SK-N-SH (cell line): ENCODE measurements around the gene OVCH2. TPM values are rescaled to one million over a fixed set of nuclear protein-coding genes. Genes with fewer than 3 reads are reported as not detected.

Source experiments
- CTCF ChIA-PET: fragments of 300-600, 350-600 bp; formaldehyde crosslinking; extraction: SDS; loops from one replicate; lab custom pipeline; 2021; lab: Yijun Ruan, JAX
- POLR2A ChIA-PET: fragments of 350-600 bp; sonication (Branson Sonifier 250); formaldehyde crosslinking; extraction: SDS; loops from one replicate; lab custom pipeline; 2020; ENCODE audit warnings: antibody characterized with exemption, inconsistent platforms; lab: Yijun Ruan, JAX
- DNase-seq: peaks from one replicate; pipeline ENCODE4 v3.0.0; 2012
- H2AFZ ChIP-seq: fragments of 200-600 bp; sonication (generic); 2 replicates; pipeline ENCODE4 v1.8.1; 2016; ENCODE audit warnings: antibody characterized with exemption, mild to moderate bottlenecking, low read depth
- H3F3A ChIP-seq: fragments of 200-600 bp; sonication (generic); replicated peaks from 2 replicates; pipeline ENCODE3; 2016; ENCODE audit warnings: antibody characterized with exemption, mild to moderate bottlenecking; ENCODE audit not compliant: insufficient read depth
- H3K27ac ChIP-seq, 2 experiments: fragments of 200-500 bp in 1 of 2; fragments of 200-600 bp in 1 of 2; sonication (Bioruptor generic) in 1 of 2; sonication (generic), shearing (Covaris generic) in 1 of 2; 2 replicates each; pipeline versions ENCODE4 v1.5.1 to v1.6.1; 2014 to 2016; ENCODE audit warnings: low read depth in 2 of 2, inconsistent platforms in 1 of 2, low read length in 1 of 2, mild to moderate bottlenecking in 1 of 2, mixed read lengths in 1 of 2
- H3K27me3 ChIP-seq: fragments of 200-600 bp; sonication (generic), shearing (Covaris generic); 2 replicates; pipeline ENCODE4 v1.6.1; 2016; ENCODE audit warnings: mixed run types; ENCODE audit not compliant: insufficient read depth
- H3K36me3 ChIP-seq, 2 experiments: fragments of 200-500 bp in 1 of 2; fragments of 200-600 bp in 1 of 2; sonication (Bioruptor generic) in 1 of 2; sonication (generic) in 1 of 2; replicated peaks in 1 of 2; 2 replicates each; pipeline versions ENCODE3 to v1.5.1; 2014 to 2016; ENCODE audit warnings: low read length in 1 of 2, mild to moderate bottlenecking in 1 of 2; ENCODE audit not compliant: insufficient read depth in 2 of 2, control insufficient read depth in 1 of 2
- H3K4me1 ChIP-seq, 2 experiments: fragments of 200-500 bp in 1 of 2; fragments of 200-600 bp in 1 of 2; sonication (Bioruptor generic) in 1 of 2; sonication (generic), shearing (Covaris generic) in 1 of 2; 2 replicates each; pipeline versions ENCODE4 v1.5.1 to v1.6.1; 2014 to 2016; ENCODE audit warnings: low read depth in 1 of 2, low read length in 1 of 2, mixed run types in 1 of 2; ENCODE audit not compliant: insufficient read depth in 2 of 2, control insufficient read depth in 1 of 2
- H3K4me2 ChIP-seq: fragments of 200-600 bp; sonication (generic), shearing (Covaris generic); 2 replicates; pipeline ENCODE4 v1.6.1; 2017; ENCODE audit warnings: mixed run types
- H3K4me3 ChIP-seq, 2 experiments: fragments of 200-500 bp in 1 of 2; fragments of 200-600 bp in 1 of 2; sonication (Bioruptor generic) in 1 of 2; sonication (generic), shearing (Covaris generic) in 1 of 2; 2 replicates each; pipeline versions ENCODE4 v1.5.1 to v1.8.1; 2014 to 2016; ENCODE audit warnings: low read depth in 2 of 2, inconsistent platforms in 1 of 2, low read length in 1 of 2, mild to moderate bottlenecking in 1 of 2, mixed read lengths in 1 of 2, moderate library complexity in 1 of 2
- H3K79me2 ChIP-seq: fragments of 200-600 bp; sonication (generic); 2 replicates; pipeline ENCODE4 v1.8.1; 2017; ENCODE audit warnings: mild to moderate bottlenecking; ENCODE audit not compliant: insufficient read depth
- H3K9ac ChIP-seq: fragments of 200-600 bp; sonication (generic); 2 replicates; pipeline ENCODE4 v1.6.1; 2017; ENCODE audit warnings: mixed run types
- H3K9me2 ChIP-seq: fragments of 200-600 bp; sonication (generic); 2 replicates; pipeline ENCODE4 v1.6.1; 2017; ENCODE audit warnings: mixed run types
- H3K9me3 ChIP-seq: fragments of 200-600 bp; sonication (generic); 2 replicates; pipeline ENCODE4 v1.6.1; 2017; ENCODE audit warnings: mixed run types, mild to moderate bottlenecking, moderate library complexity
- H4K20me1 ChIP-seq: fragments of 200-600 bp; sonication (generic); 2 replicates; pipeline ENCODE4 v1.6.1; 2017; ENCODE audit warnings: mild to moderate bottlenecking, mixed run types; ENCODE audit not compliant: insufficient read depth
- CTCF ChIP-seq: fragments of 200-600 bp; sonication (generic); IDR thresholded peaks from 2 replicates; pipeline ENCODE4 v1.6.1; 2017; ENCODE audit warnings: antibody characterized with exemption, mild to moderate bottlenecking, moderate library complexity
- EP300 ChIP-seq, 2 experiments: IDR thresholded peaks; 2 replicates each; pipeline versions ENCODE4 v1.4.0 to v1.6.1; 2012; ENCODE audit warnings: borderline replicate concordance in 1 of 2, low read depth in 1 of 2, low read length in 1 of 2
- FOSL2 ChIP-seq: IDR thresholded peaks from 2 replicates; pipeline ENCODE4 v1.4.0; 2012; ENCODE audit warnings: low read depth, mild to moderate bottlenecking, moderate library complexity, borderline replicate concordance
- FOXM1 ChIP-seq: IDR thresholded peaks from 2 replicates; pipeline ENCODE4 v1.4.0; 2012; ENCODE audit warnings: low read depth, mild to moderate bottlenecking
- GABPA ChIP-seq: IDR thresholded peaks from 2 replicates; pipeline ENCODE4 v1.4.0; 2012; ENCODE audit warnings: low read depth, mild to moderate bottlenecking
- IRF3 ChIP-seq: fragments of 150-350 bp; IDR thresholded peaks from 2 replicates; pipeline ENCODE4 v1.6.1; 2016; ENCODE audit warnings: mild to moderate bottlenecking, low read depth, low read length
- MAX ChIP-seq: IDR thresholded peaks from 2 replicates; pipeline ENCODE4 v1.4.0; 2012; ENCODE audit warnings: low read depth
- MXI1 ChIP-seq: IDR thresholded peaks from 2 replicates; pipeline ENCODE4 v1.6.1; 2012; ENCODE audit warnings: mild to moderate bottlenecking, low read depth, low read length, improper control_type of control experiment
- PBX3 ChIP-seq: IDR thresholded peaks from 2 replicates; pipeline ENCODE4; 2012
- RAD21 ChIP-seq: IDR thresholded peaks from 2 replicates; pipeline ENCODE4 v1.6.1; 2012; ENCODE audit warnings: mild to moderate bottlenecking, low read length
- RCOR1 ChIP-seq: fragments of 150-350 bp; IDR thresholded peaks from 2 replicates; pipeline ENCODE4 v1.6.1; 2017; ENCODE audit warnings: antibody characterized with exemption, low read length
- RFX5 ChIP-seq: IDR thresholded peaks from 2 replicates; pipeline ENCODE4 v1.6.1; 2012; ENCODE audit warnings: mild to moderate bottlenecking, improper control_type of control experiment, low read length
- RXRA ChIP-seq: IDR thresholded peaks from 2 replicates; pipeline ENCODE4 v1.4.0; 2012; ENCODE audit warnings: low read depth, mild to moderate bottlenecking, borderline replicate concordance
- SIN3A ChIP-seq: IDR thresholded peaks from 2 replicates; pipeline ENCODE4 v1.6.1; 2012; ENCODE audit warnings: low read depth, mild to moderate bottlenecking, low read length, moderate library complexity, borderline replicate concordance
- SMC3 ChIP-seq: IDR thresholded peaks from 2 replicates; pipeline ENCODE4 v1.6.1; 2012; ENCODE audit warnings: low read depth, low read length, improper control_type of control experiment
- TAF1 ChIP-seq: IDR thresholded peaks from 2 replicates; pipeline ENCODE4 v1.6.1; 2012; ENCODE audit warnings: low read depth, mild to moderate bottlenecking, low read length, moderate library complexity, borderline replicate concordance
- USF2 ChIP-seq: fragments of 150-350 bp; IDR thresholded peaks from 2 replicates; pipeline ENCODE4 v1.6.1; 2017; ENCODE audit warnings: antibody characterized with exemption, low read length, low read depth, borderline replicate concordance
- WGBS: methylation state at CpG from one replicate; pipeline ENCODE4 v1.1.6; 2017; ENCODE audit warnings: low lambda C conversion rate; 5-methylcytosine and 5-hydroxymethylcytosine counted together
- polyA plus RNA-seq, 3 experiments: library from polyadenylated mRNA; depleted of rRNA; stranded (reverse); fragments of >200 nt; gene quantifications; 2 replicates each; pipeline ENCODE4 v1.2.3, GENCODE V29; 2012

Gene OVCH2
- polyA plus RNA-seq, 1 of the 3 experiments (the other 2 are of a cell fraction) = not detected

GRCh38 chr11:7689239-7689638, 17.0 kb downstream of the OVCH2 start:
- TF ChIP-seq FOXM1 (no peak), MXI1 (no peak), GABPA (no peak), RCOR1 (no peak), RAD21 (no peak), MAX (no peak), IRF3 (no peak), EP300 (IDR thresholded peaks at IDR 0.05; ENCODE audit: borderline replicate concordance in 1 of 2, low read depth in 1 of 2, low read length in 1 of 2) (no peak), RFX5 (no peak), RXRA (no peak), PBX3 (no peak), USF2 (no peak)
- DNase-seq = no peak

GRCh38 chr11:7688238-7688826, 17.9 kb downstream of the OVCH2 start:
- H3K9me2 ChIP-seq = no peaks in the 10 kb centered on the region
- no peaks in the 10 kb centered on the region for H3K4me1 ChIP-seq
- no peak overlapping the region for H2AFZ ChIP-seq
- H4K20me1 ChIP-seq = no peaks in the 10 kb centered on the region
- no peaks in the 10 kb centered on the region for H3K79me2 ChIP-seq
- peak; percentile 52 for DNase-seq
- ChIA-PET CTCF (interaction anchor here (0.8 to 8.1 kb wide), 14 partner anchors 10 to 593 kb away, joined by 3 to 71 read pairs (median 4); no protein-coding TSS in a partner anchor), POLR2A (no interaction called here)
- WGBS = 2% methylated on average over 4 of the region's 4 CpGs
- H3F3A ChIP-seq = no peaks in the 10 kb centered on the region
- no peak overlapping the region for H3K9ac ChIP-seq
- peaks cover 21% of the 10 kb centered on the region; the same call in 1 of the 2 replicates for H3K27me3 ChIP-seq
- no peak for TF ChIP-seq RXRA
- peak; percentile 69 for TF ChIP-seq RAD21
- TF ChIP-seq TAF1 = no peak
- no peak for TF ChIP-seq SIN3A
- TF ChIP-seq FOSL2 = no peak
- TF ChIP-seq CTCF = peak; percentile 80
- TF ChIP-seq SMC3 = peak; percentile 67
- no peak for TF ChIP-seq IRF3
- no peak for TF ChIP-seq RCOR1
- H3K4me2 ChIP-seq = no peak overlapping the region
- no peak overlapping the region; a peak in 1 of 4 replicates for H3K4me3 ChIP-seq
- no peak overlapping the region for H3K27ac ChIP-seq
- H3K36me3 ChIP-seq = no peaks in the 10 kb centered on the region
- H3K9me3 ChIP-seq = no peaks in the 10 kb centered on the region

More at GRCh38 chr11:7689239-7689638, 17.0 kb downstream of the OVCH2 start:
- Histone ChIP-seq H3K79me2 (no peaks in the 10 kb centered on the region), H3K4me3 (no peak overlapping the region), H3K4me1 (peaks cover 0 to 1% of the 10 kb centered on the region in 2 experiments; a peak in 1 of 4 replicates), H4K20me1 (no peaks in the 10 kb centered on the region), H3K27ac (no peak overlapping the region), H3K27me3 (peaks cover 26% of the 10 kb centered on the region; the same call in 1 of the 2 replicates), H2AFZ (no peak overlapping the region), H3K4me2 (no peak overlapping the region), H3K36me3 (no peaks in the 10 kb centered on the region), H3K9ac (no peak overlapping the region), H3K9me2 (no peaks in the 10 kb centered on the region), H3K9me3 (no peaks in the 10 kb centered on the region), H3F3A (no peaks in the 10 kb centered on the region)
- WGBS = 13% methylated on average over 4 of the region's 4 CpGs
- POLR2A ChIA-PET = no interaction called here
- CTCF ChIA-PET = interaction anchor here (0.6 to 8.1 kb wide), 10 partner anchors 12 to 594 kb away, joined by 3 to 71 read pairs (median 4); partner anchors contain the start of gene PPFIBP2
